Posterior vena cava (tissue), 2 donors: ENCODE measurements around the gene S100A2. TPM values are rescaled to one million over a fixed set of nuclear protein-coding genes. Genes with fewer than 3 reads are reported as not detected.
"Not testable (repeated sequence)": the region's sequence is repeated elsewhere in the genome, so short reads cannot be mapped to it uniquely, and the experiment has no call there.

Experiments
- DNase-seq: peaks from one replicate; pipeline ENCODE4 v3.0.0-alpha.2; 2020; ENCODE audit warnings: low spot score
- intact Hi-C, 2 donors: fragments of 100-400 bp; cut with DNase I; formaldehyde crosslinking; loops; one replicate each; pipeline versions ENCODE4 v1.14.1 to v1.14.2; 2022 to 2023
- total RNA-seq, 2 donors: library from RNA; stranded (reverse); fragmentation: NEBNext Ultra II Directional; extraction: Animal tissue kit (Norgen Biotek cat#: 25700); gene quantifications; one replicate each; pipeline ENCODE4 v1.2.1, GENCODE V29; 2021
- donor health status: DM: yes; HTN: yes; CAD: no.
- donor health status: DM: yes; HTN: yes; CAD: no.

The S100A2 gene
- total RNA-seq, 2 donors from 2014 or later: 1.5 to 3.5 TPM

- intact Hi-C loops: no loop called here
- peak; percentile 55 for DNase-seq
Observed at GRCh38 chr1:153598309-153599172, 32.9 kb upstream of the S100A2 start.

- intact Hi-C loops: no loop called here
Observed at GRCh38 chr1:153597206-153597605, 31.6 kb upstream of the S100A2 start.

GRCh38 chr1:153592748-153593147 lies 27.1 kb upstream of the S100A2 start:
- intact Hi-C loops: no loop called here
- DNase-seq: no peak

More at GRCh38 chr1:153597206-153597605, 31.6 kb upstream of the S100A2 start:
- peak; percentile 34 for DNase-seq

GRCh38 chr1:153588482-153588881 lies 22.8 kb upstream of the S100A2 start:
- intact Hi-C loops: no loop called here

GRCh38 chr1:153588033-153588432 lies 22.4 kb upstream of the S100A2 start:
- intact Hi-C loops: not testable (repeated sequence)
- DNase-seq: peak; percentile 32

More at GRCh38 chr1:153588482-153588881, 22.8 kb upstream of the S100A2 start:
- no peak for DNase-seq

GRCh38 chr1:153587314-153587713 lies 21.7 kb upstream of the S100A2 start:
- intact Hi-C loops: no loop called here
- peak; percentile 5 for DNase-seq

GRCh38 chr1:153586347-153586746 lies 20.7 kb upstream of the S100A2 start:
- DNase-seq: peak; percentile 29
- intact Hi-C loops: no loop called here

- DNase-seq: no peak
- intact Hi-C loops: no loop called here
Observed at GRCh38 chr1:153585006-153585405, 19.4 kb upstream of the S100A2 start.

GRCh38 chr1:153583976-153584375 lies 18.3 kb upstream of the S100A2 start:
- intact Hi-C loops: no loop called here

GRCh38 chr1:153583514-153583913 lies 17.9 kb upstream of the S100A2 start:
- intact Hi-C loops, DNase-seq: not testable (repeated sequence)

More at GRCh38 chr1:153583976-153584375, 18.3 kb upstream of the S100A2 start:
- no peak for DNase-seq

- peak; percentile 51 for DNase-seq
- intact Hi-C loops: not testable (repeated sequence)
Observed at GRCh38 chr1:153582836-153583235, 17.2 kb upstream of the S100A2 start.

- DNase-seq: peak; percentile 10
- intact Hi-C loops: no loop called here
Observed at GRCh38 chr1:153578936-153579335, 13.3 kb upstream of the S100A2 start.

GRCh38 chr1:153578490-153578889 lies 12.8 kb upstream of the S100A2 start:
- intact Hi-C loops: no loop called here
- DNase-seq: no peak

- peak; percentile 85 for DNase-seq
- intact Hi-C loops: no loop called here
Observed at GRCh38 chr1:153577624-153578051, 12.0 kb upstream of the S100A2 start.

- DNase-seq: no peak
- intact Hi-C loops: no loop called here
Observed at GRCh38 chr1:153577138-153577537, 11.5 kb upstream of the S100A2 start.

GRCh38 chr1:153575497-153575896 lies 9.9 kb upstream of the S100A2 start:
- peak; percentile 4 for DNase-seq
- intact Hi-C loops: not testable (repeated sequence)

GRCh38 chr1:153575081-153575491 lies 9.4 kb upstream of the S100A2 start:
- intact Hi-C loops: not testable (repeated sequence)
- peak; percentile 69 for DNase-seq

- DNase-seq: peak; percentile 4
- intact Hi-C loops: loop anchor here (5.0 kb wide), 3 partner anchors 44 to 221 kb away; partner anchors contain the start of gene S100A14 (in 1 of the 2)
Observed at GRCh38 chr1:153573351-153573750, 7.7 kb upstream of the S100A2 start.

- DNase-seq: peak; percentile 92
- intact Hi-C loops: loop anchor here (5.0 kb wide), 3 partner anchors 45 to 220 kb away; partner anchors contain the start of gene S100A14 (in 1 of the 2)
Observed at GRCh38 chr1:153572569-153573015, 6.9 kb upstream of the S100A2 start.

- intact Hi-C loops: loop anchor here (5.0 kb wide), 3 partner anchors 46 to 219 kb away; partner anchors contain the start of gene S100A14 (in 1 of the 2)
- peak; percentile 45 for DNase-seq
Observed at GRCh38 chr1:153571706-153572105, 6.1 kb upstream of the S100A2 start.
